H1 (cell line): Measurements from ENCODE around the gene RAP2C. TPM values are rescaled to one million over a fixed set of nuclear protein-coding genes. Genes with fewer than 3 reads are reported as not detected.
A peak's percentile ranks its signal among the peaks of the same experiment; 100 is the strongest.
"Not testable (repeated sequence)": the region's sequence is repeated elsewhere in the genome, so short reads cannot be mapped to it uniquely, and the experiment has no call there.

Experiments
- CTCF ChIA-PET: fragments of 300-600 bp; sonication (Branson Sonifier 250); formaldehyde crosslinking; loops from one replicate; lab custom pipeline; 2021; ENCODE audit not compliant: partially characterized antibody; lab: Charles Lee
- POLR2A ChIA-PET: fragments of 300-600 bp; sonication (Branson Sonifier 250); formaldehyde crosslinking; loops from one replicate; lab custom pipeline; 2021; ENCODE audit warnings: inconsistent platforms; ENCODE audit not compliant: partially characterized antibody; lab: Charles Lee
- DNase-seq, 2 experiments: peaks; one replicate each; pipeline versions ENCODE4 v3.0.0 to v3.0.0-alpha.2; 2010 to 2022; ENCODE audit warnings: low spot score in 2 of 2, low read depth in 1 of 2, mixed read lengths in 1 of 2
- FAIRE-seq: peaks from 2 replicates; lab custom pipeline; 2011; peaks lifted over from hg19 to GRCh38; lab: Jason Lieb, UNC
- H2AFZ ChIP-seq: 2 replicates; pipeline ENCODE4 v1.8.1; 2012; ENCODE audit warnings: low read length, inconsistent platforms
- H2AK5ac ChIP-seq: 2 replicates; pipeline ENCODE4 v1.6.1; 2013; ENCODE audit warnings: low read depth, low read length
- H2BK120ac ChIP-seq: replicated peaks from 2 replicates; pipeline ENCODE3; 2013; ENCODE audit warnings: low read depth, low read length, inconsistent platforms
- H2BK12ac ChIP-seq: 2 replicates; pipeline ENCODE4 v1.6.1; 2013; ENCODE audit warnings: low read depth, low read length
- H2BK15ac ChIP-seq: 2 replicates; pipeline ENCODE4 v1.6.1; 2013; ENCODE audit warnings: low read length
- H2BK20ac ChIP-seq: 2 replicates; pipeline ENCODE4 v1.6.1; 2013; ENCODE audit warnings: low read length
- H2BK5ac ChIP-seq: 2 replicates; pipeline ENCODE4 v1.6.1; 2013; ENCODE audit warnings: low read depth, low read length
- H3K14ac ChIP-seq: 2 replicates; pipeline ENCODE4 v1.6.1; 2013; ENCODE audit warnings: inconsistent platforms; ENCODE audit not compliant: insufficient read length
- H3K18ac ChIP-seq: 2 replicates; pipeline ENCODE4 v1.6.1; 2013; ENCODE audit warnings: low read length; ENCODE audit errors: extremely low read depth
- H3K23ac ChIP-seq: 2 replicates; pipeline ENCODE4 v1.6.1; 2013; ENCODE audit warnings: inconsistent platforms; ENCODE audit not compliant: insufficient read length
- H3K23me2 ChIP-seq: 2 replicates; pipeline ENCODE4 v1.6.1; 2013; ENCODE audit warnings: low read depth, low read length
- H3K27ac ChIP-seq: 2 replicates; pipeline ENCODE4 v1.6.1; 2011; ENCODE audit warnings: low read depth, low read length, inconsistent platforms
- H3K27me3 ChIP-seq, 4 experiments: replicated peaks in 1 of 4; 1 replicate in 1 of 4; 2 replicates in 3 of 4; pipeline versions ENCODE4 v1.6.1 to v1.8.1; 2011 to 2013; ENCODE audit warnings: low read length in 3 of 4, mild to moderate bottlenecking in 3 of 4, inconsistent platforms in 2 of 4, mixed read lengths in 2 of 4, moderate library complexity in 1 of 4; ENCODE audit not compliant: control insufficient read depth in 3 of 4, insufficient read depth in 3 of 4; ENCODE audit errors: extremely low read depth in 1 of 4
- H3K36me3 ChIP-seq, 4 experiments: 2 replicates each; pipeline versions ENCODE4 v1.6.1 to v1.8.1; 2011 to 2013; ENCODE audit warnings: mild to moderate bottlenecking in 4 of 4, low read length in 3 of 4, moderate library complexity in 2 of 4, control low read depth in 1 of 4, inconsistent platforms in 1 of 4; ENCODE audit not compliant: insufficient read depth in 4 of 4, control insufficient read depth in 2 of 4
- H3K4ac ChIP-seq: replicated peaks from 2 replicates; pipeline ENCODE3; 2013; ENCODE audit warnings: low read length, low read depth, mixed read lengths, inconsistent platforms; ENCODE audit not compliant: insufficient read length
- H3K4me1 ChIP-seq, 4 experiments: replicated peaks in 1 of 4; 1 replicate in 1 of 4; 2 replicates in 3 of 4; pipeline versions ENCODE4 v1.6.1 to v1.8.1; 2011 to 2013; ENCODE audit warnings: low read length in 3 of 4, inconsistent platforms in 2 of 4, mixed read lengths in 1 of 4; ENCODE audit not compliant: insufficient read depth in 4 of 4, control insufficient read depth in 3 of 4
- H3K4me2 ChIP-seq, 2 experiments: 2 replicates each; pipeline versions ENCODE4 v1.6.1 to v1.8.1; 2011 to 2013; ENCODE audit warnings: low read depth in 2 of 2, low read length in 2 of 2, control low read depth in 1 of 2, inconsistent platforms in 1 of 2, mild to moderate bottlenecking in 1 of 2; ENCODE audit not compliant: insufficient read depth in 1 of 2
- H3K4me3 ChIP-seq, 4 experiments: fragments of 200-600, 300-600 bp in 1 of 4; sonication (generic), shearing (Covaris generic), sonication (Bioruptor Twin) in 1 of 4; 2 replicates each; pipeline versions ENCODE4 v1.5.1 to v1.8.1; 2011 to 2016; ENCODE audit warnings: low read length in 4 of 4, low read depth in 3 of 4, control low read depth in 2 of 4, inconsistent platforms in 2 of 4, mild to moderate bottlenecking in 2 of 4, mixed read lengths in 1 of 4, moderate library complexity in 1 of 4; ENCODE audit not compliant: insufficient read depth in 2 of 4; ENCODE audit errors: extremely low read depth in 1 of 4
- H3K56ac ChIP-seq: replicated peaks from 2 replicates; pipeline ENCODE3; 2013; ENCODE audit warnings: low read depth, mild to moderate bottlenecking, mixed read lengths, low read length, inconsistent platforms; ENCODE audit not compliant: insufficient read length
- H3K79me1 ChIP-seq: 2 replicates; pipeline ENCODE4 v1.6.1; 2013; ENCODE audit warnings: low read depth, low read length, control low read depth
- H3K79me2 ChIP-seq, 2 experiments: 2 replicates each; pipeline versions ENCODE4 v1.6.1 to v1.8.1; 2012 to 2013; ENCODE audit warnings: low read length in 2 of 2, mild to moderate bottlenecking in 2 of 2, inconsistent platforms in 1 of 2; ENCODE audit not compliant: insufficient read depth in 2 of 2, control insufficient read depth in 1 of 2
- H3K9ac ChIP-seq, 4 experiments: replicated peaks in 1 of 4; 1 replicate in 1 of 4; 2 replicates in 3 of 4; pipeline versions ENCODE4 v1.6.1 to v1.8.1; 2011 to 2013; ENCODE audit warnings: low read depth in 3 of 4, low read length in 3 of 4, control low read depth in 2 of 4, mild to moderate bottlenecking in 2 of 4, moderate library complexity in 2 of 4, inconsistent platforms in 1 of 4; ENCODE audit errors: extremely low read depth in 1 of 4
- H3K9me3 ChIP-seq, 2 experiments: 2 replicates each; pipeline versions ENCODE4 v1.6.1 to v1.8.1; 2012 to 2013; ENCODE audit warnings: mild to moderate bottlenecking in 2 of 2, moderate library complexity in 2 of 2, control low read depth in 1 of 2, inconsistent platforms in 1 of 2, low read depth in 1 of 2, low read length in 1 of 2, mixed read lengths in 1 of 2; ENCODE audit not compliant: insufficient read depth in 2 of 2
- H4K20me1 ChIP-seq, 2 experiments: replicated peaks in 1 of 2; 2 replicates each; pipeline versions ENCODE3 to v1.8.1; 2011 to 2013; ENCODE audit warnings: inconsistent platforms in 2 of 2, low read length in 2 of 2, mild to moderate bottlenecking in 1 of 2; ENCODE audit not compliant: insufficient read depth in 2 of 2, control insufficient read depth in 1 of 2
- H4K5ac ChIP-seq: 2 replicates; pipeline ENCODE4 v1.6.1; 2013; ENCODE audit warnings: low read length, low read depth, mixed read lengths, inconsistent platforms; ENCODE audit not compliant: insufficient read length
- H4K8ac ChIP-seq: 2 replicates; pipeline ENCODE4 v1.8.0; 2013; ENCODE audit warnings: mild to moderate bottlenecking, moderate library complexity, low read length, inconsistent platforms; ENCODE audit not compliant: insufficient read depth; ENCODE audit errors: extremely low read depth
- H4K91ac ChIP-seq: replicated peaks from 2 replicates; pipeline ENCODE3; 2013; ENCODE audit warnings: low read length, mixed read lengths, inconsistent platforms; ENCODE audit not compliant: insufficient read length
- E2F6 ChIP-seq: IDR thresholded peaks from 2 replicates; pipeline ENCODE4 v1.6.1; 2012; ENCODE audit warnings: inconsistent platforms
- KDM1A ChIP-seq: fragments of 200-600, 300-600 bp; sonication (generic); IDR thresholded peaks from 2 replicates; pipeline ENCODE4 v1.7.1; 2016; ENCODE audit warnings: mild to moderate bottlenecking, low read length, borderline replicate concordance
- WGBS, 2 experiments: shearing (Covaris generic) in 1 of 2; methylation state at CpG; one replicate each; pipeline versions ENCODE4 v1.1.6 to v1.1.7; 2013 to 2015; ENCODE audit warnings: low lambda C conversion rate in 2 of 2, mixed read lengths in 2 of 2, inconsistent platforms in 1 of 2, low coverage in 1 of 2, missing lambda C conversion rate in 1 of 2; ENCODE audit not compliant: insufficient replicate concordance in 2 of 2, insufficient coverage in 1 of 2, insufficient read length in 1 of 2; ENCODE audit errors: extremely low coverage in 1 of 2, missing lambda C conversion rate in 1 of 2; 5-methylcytosine and 5-hydroxymethylcytosine counted together
- polyA plus RNA-seq, 7 experiments: library from polyadenylated mRNA; depleted of rRNA in 3 of 7; stranded (reverse) in 5 of 7; unstranded in 2 of 7; fragments of >200 nt in 5 of 7; fragments of 200-250 nt in 2 of 7; gene quantifications; 1 replicate in 5 of 7; 2 replicates in 1 of 7; 4 replicates in 1 of 7; pipeline versions ENCODE4 v1.2.1 to v1.2.3, GENCODE V29; 2011 to 2013; ENCODE audit warnings: missing spikeins in 2 of 7, mixed read lengths in 2 of 7
- total RNA-seq: library from RNA; stranded (reverse); fragmentation: NEBNext Ultra II Directional; extraction: Animal tissue kit (Norgen Biotek cat#: 25700); gene quantifications from 2 replicates; pipeline ENCODE4 v1.2.1, GENCODE V29; 2021

RAP2C gene
- total and polyA plus RNA-seq, 2 of the 8 experiments (the other 6 are each of a cell fraction or from before 2014, with no cell fraction given): 4.7 to 20.5 TPM

- Histone ChIP-seq H2BK5ac (no peak overlapping the region), H3K4ac (no peak overlapping the region), H2BK12ac (no peak overlapping the region), H3K9ac (no peak overlapping the region), H2BK15ac (no peak overlapping the region), H3K9me3 (peaks cover 3 to 8% of the 10 kb centered on the region in 2 experiments; a peak in 2 of 4 replicates), H4K91ac (no peak overlapping the region), H4K5ac (no peak overlapping the region), H3K79me1 (no peaks in the 10 kb centered on the region), H3K18ac (no peak overlapping the region), H3K23ac (no peak overlapping the region), H3K4me2 (no peak overlapping the region), H2BK120ac (no peak overlapping the region), H3K4me3 (no peak overlapping the region), H2AK5ac (no peak overlapping the region), H3K14ac (no peak overlapping the region), H3K4me1 (no peaks in the 10 kb centered on the region), H2BK20ac (no peak overlapping the region), H3K79me2 (no peaks in the 10 kb centered on the region), H4K20me1 (no peaks in the 10 kb centered on the region), H4K8ac (no peak overlapping the region), H3K27ac (no peak overlapping the region), H3K56ac (no peak overlapping the region), H2AFZ (no peak overlapping the region), H3K23me2 (no peaks in the 10 kb centered on the region), H3K36me3 (no peaks in the 10 kb centered on the region; a peak in 1 of 8 replicates), H3K27me3 (no peaks in the 10 kb centered on the region)
- no peak for DNase-seq
- ChIA-PET CTCF (no interaction called here), POLR2A (no interaction called here)
- no peak for FAIRE-seq
- TF ChIP-seq E2F6 (no peak), KDM1A (0 out of 2 replicates have a peak, but pooled peaks have one; percentile 24)
- TF ChIP-seq, all 59 proteins: peak for 1
These were observed 54.2 kb downstream of the RAP2C start for GRCh38 chrX:132165005-132165404.

- FAIRE-seq: not testable (repeated sequence)
These were observed 56.2 kb downstream of the RAP2C start for GRCh38 chrX:132163094-132163493.

More at GRCh38 chrX:132163094-132163493, 56.2 kb downstream of the RAP2C start:
- H2AK5ac ChIP-seq, H3K4me3 ChIP-seq, H3K9me3 ChIP-seq, H3K4me1 ChIP-seq, H3K27ac ChIP-seq, H3K23ac ChIP-seq, H2BK15ac ChIP-seq, H2BK5ac ChIP-seq, H3K4ac ChIP-seq, H3K23me2 ChIP-seq, H3K4me2 ChIP-seq, POLR2A ChIA-PET, H3K79me2 ChIP-seq, H3K56ac ChIP-seq, H4K8ac ChIP-seq, H2BK20ac ChIP-seq, CTCF ChIA-PET, H4K91ac ChIP-seq, H3K27me3 ChIP-seq, H3K79me1 ChIP-seq, H4K20me1 ChIP-seq, DNase-seq, H2BK12ac ChIP-seq, H2BK120ac ChIP-seq, H2AFZ ChIP-seq, H3K14ac ChIP-seq, H3K9ac ChIP-seq, H4K5ac ChIP-seq, H3K36me3 ChIP-seq, H3K18ac ChIP-seq: not testable (repeated sequence)
- WGBS, 2 experiments: no CpG with 5 or more reads among the region's 3 CpGs
